BLaER1 (cell line): Measurements from ENCODE around the gene RBM17.
"Not testable (repeated sequence)": the region's sequence is repeated elsewhere in the genome, so short reads cannot be mapped to it uniquely, and the experiment has no call there.

Experiments
- H3K27ac ChIP-seq: shearing (Covaris generic); formaldehyde crosslinking; 2 replicates; pipeline ENCODE4 v1.8.1; 2022
- H3K27me3 ChIP-seq: shearing (Covaris generic); formaldehyde crosslinking; 2 replicates; pipeline ENCODE4 v1.8.1; 2022
- H3K36me3 ChIP-seq: shearing (Covaris generic); formaldehyde crosslinking; 2 replicates; pipeline ENCODE4 v1.8.1; 2022
- H3K4me1 ChIP-seq: shearing (Covaris generic); formaldehyde crosslinking; 2 replicates; pipeline ENCODE4 v1.8.1; 2022
- H3K4me2 ChIP-seq: shearing (Covaris generic); formaldehyde crosslinking; 2 replicates; pipeline ENCODE4 v1.8.1; 2022
- H3K4me3 ChIP-seq: shearing (Covaris generic); formaldehyde crosslinking; 2 replicates; pipeline ENCODE4 v1.8.1; 2022
- H3K9ac ChIP-seq: shearing (Covaris generic); formaldehyde crosslinking; 2 replicates; pipeline ENCODE4 v1.8.1; 2022
- H3K9me3 ChIP-seq: shearing (Covaris generic); formaldehyde crosslinking; 2 replicates; pipeline ENCODE4 v1.8.1; 2022
- H4K20me1 ChIP-seq: shearing (Covaris generic); formaldehyde crosslinking; 2 replicates; pipeline ENCODE4 v1.8.1; 2022
- Cebpa-rat ChIP-seq: shearing (Covaris generic); IDR thresholded peaks from 2 replicates; pipeline ENCODE4 v1.8.1; 2022

RBM17 gene

GRCh38 chr10:6165221-6165725 lies 76.4 kb downstream of the RBM17 start:
- Histone ChIP-seq H3K9me3 (no peaks in the 10 kb centered on the region), H3K27ac (0 out of 2 replicates have a peak overlapping the region, but pooled peaks have one; percentile 7), H3K4me2 (peak overlapping the region; percentile 95)

DNA sequence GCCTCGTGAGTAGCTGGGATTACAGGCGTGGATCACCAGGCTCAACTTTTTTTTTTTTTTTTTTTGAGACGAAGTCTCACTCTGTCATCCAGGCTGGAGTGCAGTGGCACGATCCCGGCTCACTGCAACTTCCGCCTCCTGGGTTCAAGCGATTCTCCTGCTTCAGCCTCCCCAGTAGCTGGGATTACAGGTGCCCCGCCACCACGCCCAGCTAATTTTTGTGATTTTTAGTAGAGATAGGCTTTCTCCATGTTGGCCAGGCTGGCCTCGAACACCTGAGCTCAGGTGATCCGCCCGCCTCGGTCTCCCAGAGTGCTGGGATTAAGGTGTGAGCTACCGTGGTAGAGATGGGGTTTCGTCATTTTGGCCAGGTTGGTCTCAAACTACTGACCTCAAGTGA lies 77.1 kb downstream of the RBM17 start:
- not testable (repeated sequence) for H3K27ac ChIP-seq, H3K4me3 ChIP-seq, H3K9ac ChIP-seq, H3K27me3 ChIP-seq, H3K4me2 ChIP-seq, H3K9me3 ChIP-seq
- H4K20me1 ChIP-seq: peaks cover 76% of the 10 kb centered on the region
- H3K4me1 ChIP-seq: peaks cover 70% of the 10 kb centered on the region
- peaks cover 32% of the 10 kb centered on the region for H3K36me3 ChIP-seq

More at GRCh38 chr10:6165221-6165725, 76.4 kb downstream of the RBM17 start:
- H3K4me1 ChIP-seq: peaks cover 63% of the 10 kb centered on the region
- H3K27me3 ChIP-seq: no peaks in the 10 kb centered on the region
- H3K36me3 ChIP-seq: peaks cover 32% of the 10 kb centered on the region
- no peak overlapping the region for H3K9ac ChIP-seq
- H3K4me3 ChIP-seq: peak overlapping the region; percentile 77; the same call in 1 of the 2 replicates
- no peak for TF ChIP-seq Cebpa-rat
- peaks cover 69% of the 10 kb centered on the region for H4K20me1 ChIP-seq
